HG02885 (cell line): ENCODE data around the gene ACSL1.
A peak's percentile ranks its signal among the peaks of the same experiment; 100 is the strongest.
"Not testable (repeated sequence)": the region's sequence is repeated elsewhere in the genome, so short reads cannot be mapped to it uniquely, and the experiment has no call there.

Source experiments
- ATAC-seq: cut with Tn5 transposase; IDR thresholded peaks from one replicate; pipeline ENCODE4 v1.9.1; 2021; ENCODE audit warnings: mild to moderate bottlenecking; ENCODE audit not compliant: unreplicated experiment, poor library complexity

Gene ACSL1

DNA sequence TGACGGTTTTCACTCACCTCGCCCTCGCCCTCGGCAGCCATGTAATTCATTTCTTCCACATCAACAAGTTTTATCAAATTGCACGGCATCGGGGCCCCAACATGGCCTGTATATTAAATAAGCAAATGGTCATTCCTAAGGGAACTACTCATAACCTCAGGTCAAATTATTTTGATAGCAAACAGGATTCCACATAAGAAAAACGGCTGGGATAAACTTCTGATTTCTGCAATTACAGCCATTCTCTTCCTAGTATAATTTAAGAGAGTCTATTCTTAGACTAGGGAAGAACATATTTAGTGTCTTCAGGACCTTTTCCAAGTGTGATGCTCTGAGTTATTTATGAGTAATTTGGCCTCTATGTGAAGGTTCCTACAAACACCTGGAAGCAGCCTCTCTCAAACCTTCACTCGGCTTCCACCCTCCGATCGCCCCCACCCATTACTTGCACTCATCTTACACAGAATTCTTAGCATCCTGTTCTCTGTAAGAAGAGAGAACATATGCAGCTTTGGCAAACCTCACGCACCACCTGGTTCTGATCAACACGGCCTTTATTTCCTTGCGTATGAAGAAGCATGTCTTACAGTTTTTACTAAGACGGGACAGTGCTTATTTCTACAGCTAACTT, 62.5 kb downstream of the ACSL1 start:
- ATAC-seq: no peak

DNA sequence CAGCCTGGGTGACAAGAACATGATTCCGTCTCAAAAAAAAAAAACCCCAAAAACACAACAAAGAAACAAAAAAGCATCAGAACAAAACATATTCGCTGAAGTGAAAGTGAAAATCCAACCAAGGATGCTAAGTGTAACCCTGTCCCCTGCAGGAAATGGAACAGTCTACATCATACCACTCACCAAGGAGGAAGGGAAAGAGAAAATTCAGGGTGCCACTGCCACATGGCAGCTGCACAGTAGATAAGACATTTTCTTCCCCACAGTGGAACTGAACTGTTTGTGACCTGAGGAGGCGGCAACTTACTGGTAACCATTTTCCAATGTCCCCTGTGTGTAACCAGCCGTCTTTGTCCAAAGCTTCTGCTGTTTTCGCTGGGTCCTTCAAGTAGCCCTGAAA, 63.7 kb downstream of the ACSL1 start:
- peak; percentile 89 for ATAC-seq

DNA sequence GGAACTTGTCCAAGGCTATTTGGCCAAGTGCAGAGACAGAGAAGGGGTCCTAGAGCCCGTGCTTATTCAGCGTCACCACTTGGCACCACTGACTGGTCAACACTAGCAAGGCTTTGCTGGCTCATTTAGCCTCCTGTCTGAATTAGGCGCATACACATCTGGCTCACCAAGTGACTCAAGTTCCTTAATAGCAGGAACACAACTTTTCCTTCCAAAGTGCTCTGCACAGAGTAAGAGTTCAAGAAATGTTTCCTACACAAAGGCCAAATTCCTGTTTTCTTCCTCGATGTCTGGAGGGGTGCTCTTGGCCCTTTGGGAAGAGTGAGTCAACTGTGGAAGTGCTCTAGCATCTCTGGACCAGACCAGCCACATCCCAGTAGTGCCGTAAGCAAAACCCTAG, 65.1 kb downstream of the ACSL1 start:
- no peak for ATAC-seq

DNA sequence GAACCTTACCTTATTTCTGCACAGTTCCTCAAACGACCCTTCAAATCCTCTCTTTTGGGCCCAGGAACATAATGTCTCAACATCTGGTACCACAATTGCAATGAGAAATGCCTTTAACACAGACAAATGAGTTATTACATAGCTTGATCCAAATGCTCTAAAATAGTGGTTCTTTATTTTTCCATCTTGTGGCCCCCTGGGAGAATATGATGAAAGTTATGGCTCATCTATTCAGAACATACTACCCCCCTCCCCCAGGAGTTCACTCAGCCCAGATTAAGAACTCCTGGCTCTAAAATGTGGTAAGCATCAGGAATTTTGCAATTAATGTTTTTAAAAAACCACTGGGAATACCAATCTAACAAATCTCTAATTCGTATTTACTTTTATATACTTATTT, 68.0 kb downstream of the ACSL1 start:
- ATAC-seq: no peak

DNA sequence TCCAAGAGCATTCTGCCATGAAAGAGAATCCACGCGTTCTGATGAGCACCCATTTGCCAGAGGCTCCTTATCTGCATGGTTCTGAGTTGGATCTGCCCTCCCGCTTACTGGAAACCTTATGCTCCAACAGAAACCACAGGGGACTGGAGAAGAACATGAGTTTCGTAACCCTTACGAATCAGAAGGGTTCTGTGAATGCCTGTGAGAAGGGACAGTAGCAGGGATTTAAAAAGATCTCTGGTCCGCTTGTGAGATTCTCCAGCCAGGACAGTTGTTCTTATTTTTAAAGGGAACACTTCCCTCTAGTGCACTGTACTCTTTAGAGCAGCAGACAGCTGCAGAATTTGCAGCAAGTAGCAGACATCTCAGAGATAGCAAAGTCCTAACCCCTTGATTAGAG, 69.4 kb downstream of the ACSL1 start:
- no peak for ATAC-seq

DNA sequence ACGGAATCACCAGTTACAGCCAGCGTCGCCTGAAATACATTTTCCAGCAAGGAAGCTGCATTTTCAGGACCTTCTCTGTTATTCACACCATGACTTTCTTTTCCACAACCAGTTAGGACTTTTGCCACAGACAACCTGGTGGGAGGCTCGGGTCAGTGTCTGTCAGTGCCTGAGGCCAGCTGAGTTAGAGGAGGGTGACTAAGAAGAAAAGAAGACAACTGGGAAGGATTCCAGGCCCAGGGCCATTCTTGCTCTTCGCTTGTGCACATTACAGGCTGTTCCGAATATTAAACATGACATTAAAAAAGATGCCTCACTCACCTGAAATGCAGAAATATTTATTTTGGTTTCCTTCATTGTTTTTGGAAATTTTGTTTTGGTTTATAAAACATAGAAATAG, 70.5 kb downstream of the ACSL1 start:
- no peak for ATAC-seq

DNA sequence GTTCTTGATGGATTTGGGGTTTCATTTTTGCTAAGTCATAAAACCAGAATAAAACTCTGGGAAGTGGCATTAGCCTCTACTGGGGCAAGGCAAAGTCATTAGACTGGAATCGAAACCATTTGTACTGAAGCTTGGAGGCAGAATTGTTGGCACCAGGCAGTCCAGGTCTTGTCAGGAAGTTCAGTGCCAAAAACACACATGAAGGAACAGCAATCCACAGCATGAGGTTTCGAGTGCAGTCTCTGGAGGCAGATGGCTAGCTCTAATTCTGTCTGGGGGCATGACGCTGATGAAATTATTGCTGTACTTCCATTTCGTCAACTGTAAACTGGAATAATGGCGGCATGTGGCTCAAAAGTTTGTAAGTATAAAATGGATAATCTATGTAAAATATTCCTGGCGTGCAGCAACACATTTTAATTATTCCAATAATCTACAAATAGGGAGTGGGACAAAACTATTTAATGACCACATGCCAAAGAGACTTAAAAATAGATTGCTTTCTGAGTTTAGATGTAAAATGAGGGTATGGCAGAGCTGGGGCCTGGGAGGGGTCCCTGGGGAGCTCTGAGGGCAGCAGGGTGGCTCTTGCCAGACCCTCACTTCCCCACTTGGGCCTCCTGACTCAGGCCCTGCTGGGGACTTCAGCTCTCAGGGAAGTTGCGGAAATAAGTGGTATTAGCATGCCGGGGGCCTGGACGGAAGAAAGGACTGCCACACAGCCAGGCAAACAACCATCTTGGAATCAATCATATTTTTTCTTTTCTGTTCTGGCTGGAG, 73.1 kb downstream of the ACSL1 start:
- no peak for ATAC-seq

DNA sequence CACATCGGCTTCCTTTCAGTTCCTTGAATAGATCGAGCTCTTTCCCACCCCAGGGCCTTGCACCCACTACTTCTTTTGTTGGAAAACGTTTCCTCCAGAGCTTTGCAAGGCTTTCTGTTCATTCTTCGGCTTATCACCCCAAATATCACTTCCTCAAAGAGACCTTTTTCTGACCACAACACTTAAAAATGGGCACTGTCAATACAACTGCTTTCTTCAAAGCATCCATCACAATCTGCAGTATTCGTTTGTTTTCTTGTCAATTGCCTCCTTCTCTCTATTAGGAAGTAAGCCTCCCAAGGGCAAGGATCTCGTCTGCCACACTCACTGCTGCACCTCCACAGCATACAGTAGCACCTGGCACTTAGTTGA, 74.2 kb downstream of the ACSL1 start:
- ATAC-seq: no peak

DNA sequence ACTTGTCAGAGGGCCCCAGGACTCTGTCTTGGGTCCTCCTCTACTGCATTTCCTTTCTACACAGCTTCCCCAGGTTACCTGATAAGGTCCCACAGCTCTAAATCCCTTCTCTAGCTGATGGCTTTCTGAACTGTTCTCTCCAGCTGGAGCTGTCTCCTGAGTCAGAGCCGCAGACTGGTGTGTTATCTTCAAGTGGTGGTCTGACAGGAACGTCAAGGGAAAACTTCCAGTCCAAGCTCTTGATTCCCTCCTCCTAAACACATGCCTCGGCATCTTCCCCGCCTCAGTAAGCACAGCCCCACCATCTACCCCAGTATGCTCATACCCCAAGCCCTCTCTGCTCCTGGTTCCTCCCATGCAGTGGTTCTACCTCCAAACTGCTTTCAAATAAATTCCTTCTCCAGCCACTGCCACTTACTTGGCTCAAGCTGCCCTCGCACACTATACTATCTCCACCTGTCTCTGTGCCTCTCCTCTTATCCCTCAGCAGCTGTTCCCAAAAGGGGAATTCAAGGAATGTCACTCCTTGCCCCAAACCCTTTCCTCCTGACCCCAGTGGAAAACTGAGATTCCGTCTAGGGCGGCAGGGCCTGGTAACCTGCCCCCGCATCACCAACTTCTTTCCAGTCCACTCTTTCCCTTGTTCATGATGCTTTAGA, 74.7 kb downstream of the ACSL1 start:
- no peak for ATAC-seq

DNA sequence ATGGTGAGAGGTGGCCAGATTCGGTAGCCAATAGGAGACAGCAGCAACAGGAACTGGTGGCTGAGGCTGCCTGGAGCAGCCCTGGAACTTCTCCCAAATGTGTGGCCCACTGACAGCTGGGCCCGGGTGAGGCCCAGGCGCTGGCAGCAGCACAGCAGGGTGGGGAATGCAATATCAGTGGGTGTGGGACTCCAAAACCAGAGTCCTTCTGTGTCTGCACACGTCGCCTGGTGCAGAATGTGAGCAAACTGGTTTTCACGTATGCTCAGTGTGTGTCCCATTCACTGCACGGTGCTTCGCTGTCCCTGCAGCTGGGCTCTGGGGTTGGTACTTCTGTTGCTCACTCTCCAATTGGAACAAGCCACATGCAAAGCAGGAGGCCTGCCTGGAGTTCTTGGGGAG, 77.5 kb downstream of the ACSL1 start:
- no peak for ATAC-seq

DNA sequence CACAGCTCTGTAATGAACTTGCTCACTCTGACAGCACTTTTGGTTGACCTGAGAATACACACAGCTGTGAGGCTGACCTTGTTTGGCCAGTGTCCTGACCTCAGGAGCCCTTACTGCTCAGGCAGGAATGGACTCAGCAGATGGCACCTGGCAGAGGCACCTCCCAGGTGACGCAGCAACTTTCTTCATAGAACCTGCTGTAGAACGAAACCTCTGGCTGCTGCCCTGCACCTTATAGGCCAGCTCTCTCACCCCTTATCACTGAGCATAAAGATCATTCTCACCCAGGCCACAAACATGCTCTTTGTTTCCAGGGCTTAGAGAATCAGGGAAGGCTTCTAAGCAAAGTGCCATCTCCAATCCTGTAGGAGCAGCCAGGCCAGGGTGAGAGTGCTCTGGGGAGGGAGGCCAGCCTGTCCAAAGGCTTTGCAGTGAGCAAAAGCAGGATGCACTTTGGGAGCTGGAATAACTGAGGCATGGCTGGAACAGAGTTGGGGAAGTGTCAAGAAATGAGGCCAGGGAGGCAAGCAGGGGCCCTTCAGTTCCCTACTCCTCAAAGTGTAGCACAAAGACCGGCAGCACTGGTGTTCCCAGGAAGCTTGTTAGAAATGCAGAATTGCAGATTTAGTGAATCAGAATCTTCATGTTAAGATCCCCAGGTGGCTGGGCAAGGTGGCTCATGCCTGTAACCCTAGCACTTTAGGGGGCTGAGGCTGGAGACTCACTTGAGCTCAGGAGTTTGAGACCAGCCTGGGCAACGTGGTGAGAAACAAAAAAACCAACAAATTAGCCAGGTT, 78.5 kb downstream of the ACSL1 start:
- peak; percentile 40 for ATAC-seq

DNA sequence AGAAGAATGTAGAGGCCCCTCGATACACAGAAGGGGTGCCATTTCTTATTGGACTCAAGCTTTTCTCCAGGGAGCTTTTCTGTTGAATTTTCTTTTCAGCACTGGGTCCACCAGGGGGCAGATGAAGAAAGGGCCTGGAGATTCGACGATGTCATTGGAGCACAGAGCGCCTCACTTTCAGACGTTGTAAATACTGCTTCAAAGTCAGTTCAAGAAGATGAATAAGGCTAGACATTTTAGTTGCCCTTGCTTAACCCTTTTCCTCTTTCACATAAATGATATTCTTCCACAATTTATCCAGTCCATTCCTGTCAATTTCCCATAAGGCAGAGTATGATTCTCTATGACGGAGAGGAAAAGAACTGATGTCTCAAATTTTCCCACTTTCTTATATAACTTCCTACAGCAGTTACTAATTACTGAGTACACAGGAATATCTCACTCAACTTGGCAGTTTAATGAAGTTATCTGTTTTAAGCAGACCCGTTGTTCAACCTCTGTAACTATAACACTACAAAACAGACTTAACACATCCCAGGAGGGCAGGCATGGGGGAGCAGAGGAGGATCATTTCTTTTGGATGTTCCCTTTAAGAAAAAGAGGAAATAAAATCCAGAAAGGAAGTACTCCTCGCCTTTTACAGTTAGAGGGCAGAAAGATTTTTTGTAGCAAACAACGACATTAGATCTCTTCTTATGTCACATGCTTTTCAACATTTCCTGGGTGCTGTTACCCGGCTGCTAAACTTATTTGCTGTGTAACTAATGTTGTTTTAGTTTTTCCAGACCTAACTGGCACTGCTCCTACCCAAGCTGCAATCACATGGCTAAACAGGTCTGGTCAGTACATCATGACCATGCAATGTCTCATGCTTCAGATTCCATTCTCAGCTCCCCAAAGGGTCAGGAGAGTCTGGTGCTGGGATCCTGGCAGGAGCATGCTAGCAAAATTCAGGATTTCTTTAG, 79.7 kb downstream of the ACSL1 start:
- ATAC-seq: peak; percentile 74

DNA sequence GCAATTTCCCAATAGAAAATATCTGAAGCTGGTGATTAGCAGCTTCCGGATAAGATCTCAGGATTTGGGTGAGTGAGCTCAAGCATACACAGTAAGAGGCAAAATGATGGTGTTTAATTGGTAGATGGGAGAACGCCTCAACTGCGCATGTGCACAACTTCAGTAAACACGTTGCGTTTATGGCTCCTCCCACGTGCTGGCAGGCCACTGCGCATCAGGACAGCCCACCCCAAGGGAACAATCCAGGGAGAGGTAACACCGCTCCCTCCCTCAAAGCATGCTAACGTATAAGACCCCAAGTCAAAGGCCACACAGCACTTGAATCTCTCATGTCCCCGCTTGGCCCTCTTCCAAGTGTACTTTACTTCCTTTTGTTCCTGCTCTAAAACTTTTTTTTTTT, 81.5 kb downstream of the ACSL1 start:
- ATAC-seq: no peak

DNA sequence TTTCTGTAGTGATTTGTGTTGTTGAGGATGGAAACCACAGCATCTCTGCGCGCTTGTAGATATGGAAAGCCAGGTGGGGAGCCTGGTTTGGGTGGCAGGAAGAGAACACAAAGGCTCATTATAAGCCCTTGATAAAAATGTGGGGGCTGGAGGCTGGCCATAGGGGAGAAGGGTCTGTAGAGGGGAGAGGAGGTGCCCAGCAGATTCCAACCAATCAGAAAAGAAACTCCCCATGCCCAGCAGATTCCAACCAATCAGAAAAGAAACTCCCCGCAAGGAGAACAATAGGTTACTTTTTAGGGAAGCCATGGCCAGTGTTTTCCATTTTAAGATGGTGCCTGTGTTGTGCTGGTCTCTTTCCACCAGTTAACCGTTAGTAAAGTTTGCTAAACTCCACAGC, 82.1 kb downstream of the ACSL1 start:
- ATAC-seq: no peak

DNA sequence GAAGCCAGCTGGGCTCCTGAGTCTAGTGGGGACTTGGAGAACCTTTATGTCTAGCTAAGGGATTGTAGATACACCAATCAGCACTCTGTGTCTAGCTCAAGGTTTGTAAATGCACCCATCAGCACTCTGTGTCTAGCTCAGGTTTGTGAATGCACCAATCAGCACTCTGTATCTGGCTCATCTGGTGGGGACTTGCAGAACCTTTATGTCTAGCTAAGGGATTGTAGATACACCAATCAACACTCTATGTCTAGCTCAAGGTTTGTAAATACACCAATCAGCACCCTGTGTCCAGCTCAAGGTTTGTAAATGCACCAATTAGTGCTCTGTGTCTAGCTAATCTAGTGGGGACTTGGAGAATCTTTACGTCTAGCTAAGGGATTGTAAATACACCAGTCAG, 84.1 kb downstream of the ACSL1 start:
- not testable (repeated sequence) for ATAC-seq

DNA sequence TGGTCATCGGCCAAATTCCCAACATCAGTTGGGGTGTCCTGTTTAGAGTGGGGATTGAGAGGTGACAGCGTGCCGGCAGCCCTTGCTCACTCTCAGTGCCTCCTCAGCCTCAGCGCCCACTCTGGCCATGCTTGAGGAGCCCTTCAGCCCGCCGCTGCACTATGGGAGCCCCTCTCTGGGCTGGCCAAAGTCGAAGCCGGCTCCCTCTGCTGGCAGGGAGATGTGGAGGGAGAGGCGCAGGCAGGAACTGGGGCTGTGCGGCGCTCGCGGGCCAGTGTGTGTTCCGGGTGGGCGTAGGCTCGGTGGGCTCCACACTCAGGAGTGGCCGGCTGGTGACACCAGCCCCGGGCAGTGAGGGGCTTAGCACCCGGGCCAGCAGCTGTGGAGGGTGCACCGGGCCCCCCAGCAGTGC, 84.8 kb downstream of the ACSL1 start:
- no peak for ATAC-seq

DNA sequence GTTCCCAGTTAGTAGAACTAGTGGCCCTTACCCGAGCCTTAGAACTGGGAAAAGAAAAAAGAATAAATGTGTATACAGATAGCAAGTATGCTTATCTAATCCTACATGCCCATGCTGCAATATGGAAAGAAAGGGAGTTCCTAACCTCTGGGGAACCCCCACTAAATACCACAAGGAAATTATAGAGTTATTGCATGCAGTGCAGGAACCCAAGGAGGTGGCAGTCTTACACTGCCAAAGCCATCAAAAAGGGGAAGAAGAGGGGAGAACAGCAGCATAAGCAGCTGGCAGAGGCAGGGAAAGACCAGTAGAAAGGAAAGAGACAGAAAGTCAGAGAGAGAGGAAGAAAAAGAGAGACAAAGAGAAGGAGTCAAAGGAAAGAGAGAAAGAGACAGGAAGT, 86.2 kb downstream of the ACSL1 start:
- not testable (repeated sequence) for ATAC-seq

DNA sequence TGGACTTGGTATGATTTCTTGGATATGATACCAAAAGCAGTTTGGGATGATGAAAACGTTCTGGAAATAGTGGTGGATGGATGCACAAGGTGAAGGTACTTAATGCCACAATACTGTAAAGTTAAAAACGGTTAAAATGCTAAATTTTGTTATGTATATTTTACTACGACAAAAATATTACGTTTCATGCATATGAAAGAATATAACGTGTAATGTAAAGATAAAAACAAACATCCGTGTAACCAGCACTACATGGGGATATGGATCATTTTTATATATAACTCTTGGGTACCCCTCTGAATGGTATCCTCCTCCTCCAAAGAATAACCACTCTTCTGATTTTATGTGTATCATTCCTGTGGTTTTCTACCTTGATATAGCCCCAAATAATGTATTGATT, 91.0 kb downstream of the ACSL1 start:
- ATAC-seq: no peak

DNA sequence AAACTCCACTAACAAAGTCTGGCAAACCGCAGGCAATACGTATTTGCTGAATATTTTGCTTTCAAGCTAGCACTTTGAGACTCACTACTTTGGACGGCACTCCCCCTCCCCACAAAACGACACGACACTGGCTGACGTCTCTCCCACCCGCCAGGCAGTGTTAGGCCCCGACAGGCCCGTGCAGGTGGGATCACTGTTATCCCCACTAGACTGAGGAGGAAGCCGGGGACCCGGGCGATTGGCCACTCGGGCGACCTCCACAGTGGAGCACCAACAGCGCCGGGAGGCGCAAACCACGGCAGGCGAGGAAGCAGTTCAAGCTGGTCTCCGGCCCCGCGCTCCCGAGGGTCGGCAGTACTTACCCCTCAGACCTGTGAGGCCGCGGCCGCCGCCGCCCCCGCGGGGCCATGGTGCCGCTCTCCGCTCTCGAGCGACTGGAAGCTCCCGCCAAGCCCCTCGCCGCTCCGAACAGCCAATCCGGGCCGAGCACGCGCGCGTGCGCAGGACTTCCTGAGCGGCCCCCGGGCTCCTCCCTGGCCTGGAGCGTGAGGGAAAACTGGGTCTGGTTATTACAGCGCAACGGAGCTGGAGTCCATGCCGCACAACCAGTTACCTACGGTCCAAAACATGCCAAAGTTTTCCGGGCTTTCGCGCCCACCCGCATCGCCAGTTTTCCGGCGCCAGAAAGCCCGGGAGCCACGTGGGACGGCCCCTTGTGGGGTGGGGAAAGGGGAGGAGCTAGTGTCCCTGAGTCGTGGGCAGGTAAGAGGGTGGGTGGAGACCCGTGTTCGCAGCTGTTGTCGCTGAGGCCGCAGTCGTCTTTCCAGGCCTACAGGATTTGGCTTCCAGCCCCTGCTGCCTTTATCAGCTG, 91.9 kb downstream of the ACSL1 start, which contains the start of gene CENPU:
CENPU (minus strand) TSS at position 443 of the 871 bp plus-strand sequence; CDS start at position 409, 34 bp downstream.
- peak; percentile 89 for ATAC-seq
